Coronary artery (tissue), 2 donors: Measurements from ENCODE around the gene ZG16B.

Experiments
- DNase-seq: peaks from one replicate; pipeline ENCODE4 v3.0.0-alpha.2; 2017; ENCODE audit warnings: low spot score
- H3K27ac ChIP-seq, 2 donors: fragments of 200-600 bp; sonication (generic); one replicate each; pipeline ENCODE4 v1.5.1; 2016 to 2019
- H3K4me3 ChIP-seq: fragments of 200-600 bp; sonication (generic); 2 replicates; pipeline ENCODE4 v1.5.1; 2016; ENCODE audit warnings: mild to moderate bottlenecking, moderate library complexity
- TF ChIP-seq, protein P1 (sequence below): fragments of 200-600 bp; sonication (generic); IDR thresholded peaks from one replicate; pipeline ENCODE4 v1.5.1; 2019; ENCODE audit warnings: antibody characterized with exemption

Gene ZG16B

DNA sequence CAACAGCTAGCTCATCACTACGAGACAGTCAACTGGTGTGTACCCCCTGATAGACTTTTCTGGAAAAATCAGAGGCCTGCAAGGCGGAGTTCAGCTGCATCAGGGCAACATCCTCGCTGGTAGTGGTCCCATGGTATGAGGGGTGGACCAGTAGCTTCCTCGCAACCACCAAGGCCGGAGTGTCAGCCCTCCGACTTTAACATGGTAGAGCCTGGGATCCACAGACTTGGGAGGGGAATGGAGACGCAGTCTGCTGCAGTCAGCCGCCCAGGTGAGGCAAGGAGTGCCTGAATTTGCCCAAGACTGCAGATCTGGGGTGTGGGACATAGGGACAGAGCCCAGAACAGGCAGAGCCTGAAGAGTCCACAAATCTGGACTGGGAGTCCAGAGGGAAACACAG is 13.4 kb downstream of the ZG16B start:
- no peak for DNase-seq
- Histone ChIP-seq H3K27ac (no peak overlapping the region), H3K4me3 (no peak overlapping the region)
- TF ChIP-seq, protein P1, sequence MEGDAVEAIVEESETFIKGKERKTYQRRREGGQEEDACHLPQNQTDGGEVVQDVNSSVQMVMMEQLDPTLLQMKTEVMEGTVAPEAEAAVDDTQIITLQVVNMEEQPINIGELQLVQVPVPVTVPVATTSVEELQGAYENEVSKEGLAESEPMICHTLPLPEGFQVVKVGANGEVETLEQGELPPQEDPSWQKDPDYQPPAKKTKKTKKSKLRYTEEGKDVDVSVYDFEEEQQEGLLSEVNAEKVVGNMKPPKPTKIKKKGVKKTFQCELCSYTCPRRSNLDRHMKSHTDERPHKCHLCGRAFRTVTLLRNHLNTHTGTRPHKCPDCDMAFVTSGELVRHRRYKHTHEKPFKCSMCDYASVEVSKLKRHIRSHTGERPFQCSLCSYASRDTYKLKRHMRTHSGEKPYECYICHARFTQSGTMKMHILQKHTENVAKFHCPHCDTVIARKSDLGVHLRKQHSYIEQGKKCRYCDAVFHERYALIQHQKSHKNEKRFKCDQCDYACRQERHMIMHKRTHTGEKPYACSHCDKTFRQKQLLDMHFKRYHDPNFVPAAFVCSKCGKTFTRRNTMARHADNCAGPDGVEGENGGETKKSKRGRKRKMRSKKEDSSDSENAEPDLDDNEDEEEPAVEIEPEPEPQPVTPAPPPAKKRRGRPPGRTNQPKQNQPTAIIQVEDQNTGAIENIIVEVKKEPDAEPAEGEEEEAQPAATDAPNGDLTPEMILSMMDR = no peak

DNA sequence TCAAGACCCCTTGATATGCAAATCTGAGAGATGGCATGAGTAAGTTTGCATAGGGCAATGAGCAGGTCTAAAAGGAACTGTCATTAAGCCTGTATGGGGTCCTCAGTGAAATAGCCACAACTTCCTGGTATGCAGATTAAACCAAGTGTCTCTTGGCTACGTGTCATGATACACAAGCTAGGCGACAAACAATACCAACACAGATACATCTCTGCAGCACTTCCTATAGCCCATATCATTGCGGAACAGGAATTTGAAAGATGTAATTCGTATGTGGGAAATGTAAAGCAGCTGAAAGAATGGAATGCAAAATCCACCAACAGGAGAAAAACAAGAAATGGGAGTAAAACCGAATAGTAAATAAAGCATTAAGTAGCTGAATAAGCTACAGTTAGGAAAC is 15.0 kb downstream of the ZG16B start:
- TF ChIP-seq, protein P1 = no peak
- H3K27ac ChIP-seq = no peak overlapping the region
- no peak overlapping the region for H3K4me3 ChIP-seq
- DNase-seq = no peak

GRCh38 chr16:2846511-2847310 is 16.6 kb downstream of the ZG16B start:
- no peak for DNase-seq
- H3K4me3 ChIP-seq = no peak overlapping the region
- TF ChIP-seq, protein P1 = no peak
- no peak overlapping the region for H3K27ac ChIP-seq

- Histone ChIP-seq H3K27ac (no peak overlapping the region), H3K4me3 (no peak overlapping the region)
- TF ChIP-seq, protein P1 = no peak
- DNase-seq = no peak
Observed at GRCh38 chr16:2848933-2849725, 19.0 kb downstream of the ZG16B start.

GRCh38 chr16:2852003-2852730 is 22.1 kb downstream of the ZG16B start:
- no peak for DNase-seq
- no peak overlapping the region for H3K4me3 ChIP-seq
- H3K27ac ChIP-seq = no peak overlapping the region
- TF ChIP-seq, protein P1 = no peak

DNA sequence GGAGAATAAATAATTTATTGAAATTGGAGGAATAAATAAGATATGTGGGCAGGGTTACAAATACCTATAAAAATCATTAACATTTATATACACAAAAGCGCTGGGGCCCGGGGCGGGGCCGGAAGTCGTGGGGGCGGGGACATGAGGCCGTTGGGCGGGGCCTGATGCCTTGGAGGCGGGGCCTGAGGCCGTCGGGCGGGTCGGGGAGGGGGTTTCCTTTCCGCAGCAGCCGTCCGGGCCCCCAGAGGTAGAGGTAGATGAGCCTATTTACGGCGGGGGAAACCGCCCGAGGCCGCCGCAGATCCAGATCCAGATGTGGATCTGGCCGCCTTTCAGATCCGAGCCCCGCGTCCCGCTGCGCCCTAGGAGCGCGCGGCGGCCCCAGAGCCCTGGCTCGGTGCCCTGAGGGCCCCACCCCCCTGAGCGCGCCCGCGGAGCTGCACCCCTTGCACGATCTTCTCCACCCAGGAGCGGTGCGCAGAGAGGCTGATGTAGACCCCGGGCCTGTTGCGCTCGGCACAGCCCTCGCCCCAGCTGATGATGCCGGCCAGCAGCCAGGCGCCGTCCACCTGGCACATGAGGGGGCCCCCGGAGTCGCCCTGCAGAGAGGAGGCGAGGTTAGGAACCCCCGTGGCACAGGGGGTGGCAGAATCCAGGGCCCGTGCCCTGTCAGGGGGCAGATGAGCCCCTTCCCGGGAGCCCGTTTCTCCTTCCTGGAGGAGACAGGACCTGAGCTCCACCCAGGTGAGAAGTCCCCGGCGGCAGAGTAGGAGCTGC is 22.8 kb downstream of the ZG16B start:
- DNase-seq = no peak
- H3K4me3 ChIP-seq = no peak overlapping the region
- TF ChIP-seq, protein P1 = no peak

More for the DNA sequence above, 22.8 kb downstream of the ZG16B start:
- H3K27ac ChIP-seq = no peak overlapping the region
